ENCODE results near the gene RND1.

DNA sequence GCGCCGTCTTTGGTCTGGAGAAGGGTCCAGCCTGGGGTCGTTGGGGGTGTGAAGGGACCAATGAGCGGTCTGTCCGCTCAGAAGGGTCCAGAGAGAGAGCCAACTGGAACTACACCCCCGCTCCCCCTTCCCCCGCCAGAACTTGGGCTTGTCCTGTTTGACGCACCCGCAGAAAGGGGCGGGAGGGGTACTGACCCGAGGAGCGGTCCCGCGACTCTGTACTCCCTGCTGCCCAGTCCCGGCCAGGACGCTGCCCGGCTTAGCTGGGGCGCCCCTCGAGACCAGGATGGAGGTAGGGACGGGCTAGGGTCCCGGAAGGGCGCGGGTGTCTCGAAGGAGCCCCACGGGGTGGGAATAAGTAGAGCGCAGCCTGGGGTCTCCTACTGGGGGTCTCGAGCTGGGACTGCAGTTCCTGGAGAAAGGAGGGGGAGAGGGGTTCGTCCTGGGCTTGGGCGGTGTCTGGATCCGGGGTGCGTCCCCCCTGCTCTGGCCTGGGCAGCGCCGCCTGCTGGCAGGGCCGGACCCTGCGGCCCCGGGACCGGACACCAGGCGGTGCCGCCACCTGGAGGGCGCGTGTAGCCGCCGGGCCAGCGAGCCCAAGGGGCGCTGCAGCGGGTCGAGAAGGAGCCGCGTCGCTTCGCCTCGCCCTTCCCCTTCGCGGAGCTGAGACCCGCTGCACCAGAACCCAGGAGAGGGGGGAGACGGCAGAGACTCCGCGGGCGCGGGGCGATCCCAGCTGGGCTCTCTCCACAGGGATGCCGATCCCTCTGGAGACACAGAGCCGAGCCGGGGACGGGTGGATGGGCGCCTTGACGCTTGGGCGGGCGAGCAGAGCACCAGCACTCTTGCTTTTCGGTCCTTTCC, 51.2 kb downstream of the RND1 start:
- TF ChIP-seq, protein P1, sequence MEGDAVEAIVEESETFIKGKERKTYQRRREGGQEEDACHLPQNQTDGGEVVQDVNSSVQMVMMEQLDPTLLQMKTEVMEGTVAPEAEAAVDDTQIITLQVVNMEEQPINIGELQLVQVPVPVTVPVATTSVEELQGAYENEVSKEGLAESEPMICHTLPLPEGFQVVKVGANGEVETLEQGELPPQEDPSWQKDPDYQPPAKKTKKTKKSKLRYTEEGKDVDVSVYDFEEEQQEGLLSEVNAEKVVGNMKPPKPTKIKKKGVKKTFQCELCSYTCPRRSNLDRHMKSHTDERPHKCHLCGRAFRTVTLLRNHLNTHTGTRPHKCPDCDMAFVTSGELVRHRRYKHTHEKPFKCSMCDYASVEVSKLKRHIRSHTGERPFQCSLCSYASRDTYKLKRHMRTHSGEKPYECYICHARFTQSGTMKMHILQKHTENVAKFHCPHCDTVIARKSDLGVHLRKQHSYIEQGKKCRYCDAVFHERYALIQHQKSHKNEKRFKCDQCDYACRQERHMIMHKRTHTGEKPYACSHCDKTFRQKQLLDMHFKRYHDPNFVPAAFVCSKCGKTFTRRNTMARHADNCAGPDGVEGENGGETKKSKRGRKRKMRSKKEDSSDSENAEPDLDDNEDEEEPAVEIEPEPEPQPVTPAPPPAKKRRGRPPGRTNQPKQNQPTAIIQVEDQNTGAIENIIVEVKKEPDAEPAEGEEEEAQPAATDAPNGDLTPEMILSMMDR (IDR thresholded peaks at IDR 0.05) = peak; percentile 99 to 100 (median 100)
- TF ChIP-seq POLR2A (IDR thresholded peaks at IDR 0.05) = peak; percentile 27
